HG02678 (cell line): ENCODE results near the gene RPS29.
A peak's percentile ranks its signal among the peaks of the same experiment; 100 is the strongest.
"Not testable (repeated sequence)": the region's sequence is repeated elsewhere in the genome, so short reads cannot be mapped to it uniquely, and the experiment has no call there.

Experiments used
- ATAC-seq: cut with Tn5 transposase; IDR thresholded peaks from one replicate; pipeline ENCODE4 v1.9.1; 2021; ENCODE audit warnings: mild to moderate bottlenecking, moderate library complexity; ENCODE audit not compliant: unreplicated experiment

The RPS29 gene

GRCh38 chr14:49585803-49586672 is at the start of gene RPS29:
RPS29 (minus strand) TSS chr14:49586380; CDS start chr14:49586346, 34 bp downstream.
- ATAC-seq: peak; percentile 87

GRCh38 chr14:49634547-49635334 is 48.6 kb upstream of the RPS29 start, which contains the start of gene DNAAF2:
DNAAF2 (minus strand) TSS chr14:49635244; CDS start chr14:49635149, 95 bp downstream.
- ATAC-seq: peak; percentile 25

- peak; percentile 78 for ATAC-seq
Observed at GRCh38 chr14:49633640-49634546, 47.7 kb upstream of the RPS29 start.

- no peak for ATAC-seq
Observed at GRCh38 chr14:49623941-49624839, 38.0 kb upstream of the RPS29 start.

- no peak for ATAC-seq
Observed at GRCh38 chr14:49623387-49623786, 37.2 kb upstream of the RPS29 start.

- ATAC-seq: no peak
Observed at GRCh38 chr14:49622022-49622607, 35.9 kb upstream of the RPS29 start.

- ATAC-seq: peak; percentile 31
Observed at GRCh38 chr14:49621114-49621881, 35.1 kb upstream of the RPS29 start.

- ATAC-seq: peak; percentile 94
Observed at GRCh38 chr14:49620182-49621113, 34.3 kb upstream of the RPS29 start, which contains the start of the genes MGAT2 and RPL36AL. MGAT2 (plus strand) TSS chr14:49620799; CDS start chr14:49621269, 470 bp downstream. RPL36AL (minus strand) TSS chr14:49620626; CDS start chr14:49619104, 1,522 bp downstream.

GRCh38 chr14:49619730-49620129 is 33.5 kb upstream of the RPS29 start:
- no peak for ATAC-seq

GRCh38 chr14:49619273-49619672 is 33.1 kb upstream of the RPS29 start:
- not testable (repeated sequence) for ATAC-seq

- no peak for ATAC-seq
Observed at GRCh38 chr14:49617852-49618519, 31.8 kb upstream of the RPS29 start.

GRCh38 chr14:49615776-49616175 is 29.6 kb upstream of the RPS29 start:
- no peak for ATAC-seq

GRCh38 chr14:49614196-49614595 is 28.0 kb upstream of the RPS29 start:
- ATAC-seq: no peak

GRCh38 chr14:49612671-49613070 is 26.5 kb upstream of the RPS29 start:
- no peak for ATAC-seq

GRCh38 chr14:49612251-49612650 is 26.1 kb upstream of the RPS29 start:
- ATAC-seq: no peak

GRCh38 chr14:49607583-49607982 is 21.4 kb upstream of the RPS29 start:
- no peak for ATAC-seq
